Esophagus muscularis mucosa (tissue), 3 donors: ENCODE results near the gene NFASC.

Experiments used
- CTCF ChIP-seq, 3 experiments: fragments of 200-600 bp in 2 of 3; fragments of 450-650 bp in 1 of 3; sonication (generic) in 2 of 3; IDR thresholded peaks; one replicate each; pipeline ENCODE4 v1.5.1; 2017 to 2019; ENCODE audit warnings: antibody characterized with exemption in 3 of 3, mild to moderate bottlenecking in 2 of 3, moderate library complexity in 1 of 3
- POLR2A ChIP-seq: fragments of 450-650 bp; IDR thresholded peaks from one replicate; pipeline ENCODE4 v1.6.1; 2017; ENCODE audit warnings: antibody characterized with exemption, moderate library complexity, mild to moderate bottlenecking, low read depth
- POLR2AphosphoS5 ChIP-seq, 2 donors: sonication (generic); formaldehyde crosslinking; IDR thresholded peaks; one replicate each; pipeline ENCODE4 v1.6.1; 2017; ENCODE audit warnings: antibody characterized with exemption in 2 of 2

GRCh38 chr1:205028924-205029323, 158.3 kb downstream of the NFASC start:
- TF ChIP-seq CTCF (IDR thresholded peaks at IDR 0.05) (no peak), POLR2A (no peak), POLR2AphosphoS5 (IDR thresholded peaks at IDR 0.05) (no peak)
